Mammary epithelial cell (primary cell): ENCODE data around the gene CCND3.

Experiments
- CTCF ChIP-seq, 2 donors: IDR thresholded peaks in 1 of 2; conservative IDR thresholded peaks in 1 of 2; 2 replicates each; pipeline ENCODE4 v1.5.1; 2011 to 2012; ENCODE audit warnings: inconsistent platforms in 2 of 2, low read length in 2 of 2, mild to moderate bottlenecking in 2 of 2, control low read depth in 1 of 2, low read depth in 1 of 2; ENCODE audit not compliant: insufficient read depth in 1 of 2; ENCODE audit errors: extremely low read depth in 1 of 2
- EZH2 ChIP-seq: IDR thresholded peaks from 2 replicates; pipeline ENCODE4 v1.6.1; 2012; ENCODE audit warnings: low read length, inconsistent platforms, borderline replicate concordance

DNA sequence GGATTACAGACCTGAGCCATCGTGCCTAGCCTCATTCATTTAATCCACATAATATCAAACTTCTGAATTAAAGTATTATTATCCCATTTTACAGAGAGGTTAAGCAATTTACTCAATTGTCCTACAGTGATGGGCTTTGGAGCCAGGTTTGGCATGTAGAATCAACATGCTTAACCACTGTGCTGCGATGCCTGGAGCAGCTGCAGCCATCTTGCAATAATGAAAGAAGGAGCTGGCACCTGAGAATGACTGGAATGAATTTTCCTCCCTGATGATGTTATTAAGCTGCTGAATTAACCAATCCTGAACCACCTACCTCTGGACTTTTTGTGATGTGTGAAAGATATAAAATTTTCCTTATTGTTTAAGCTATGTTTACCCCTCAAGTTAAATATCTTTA is 13.1 kb upstream of the CCND3 start:
- TF ChIP-seq CTCF (conservative IDR thresholded peaks at IDR 0.05 in 1 of 2, IDR thresholded peaks at IDR 0.05 in 1 of 2; ENCODE audit: extremely low read depth in 1 of 2, insufficient read depth in 1 of 2, low read depth in 1 of 2, low read length in 2 of 2), result no peak
- TF ChIP-seq EZH2, result no peak
